Adrenal gland (tissue), 12 donors: Measurements from ENCODE around the gene CXCL6. TPM values are rescaled to one million over a fixed set of nuclear protein-coding genes. Genes with fewer than 3 reads are reported as not detected.

Experiments
- DNase-seq, 7 donors: peaks; one replicate each; pipeline ENCODE4 v3.0.0-alpha.2; 2019 to 2020
- H3K27ac ChIP-seq, 5 donors: fragments of 200-600 bp; sonication (generic) in 4 of 5; 1 replicate in 3 of 5; 2 replicates in 2 of 5; pipeline versions ENCODE4 v1.5.1 to v1.8.0; 2016 to 2020; ENCODE audit warnings: mild to moderate bottlenecking in 1 of 5
- H3K27me3 ChIP-seq: fragments of 200-600 bp; 2 replicates; pipeline ENCODE4 v1.8.0; 2021
- H3K36me3 ChIP-seq, 2 donors: fragments of 200-600 bp; replicated peaks in 1 of 2; 1 replicate in 1 of 2; 2 replicates in 1 of 2; pipeline versions ENCODE4 v1.5.1 to v1.8.0; 2018 to 2022
- H3K4me1 ChIP-seq, 2 donors: fragments of 200-600 bp; replicated peaks in 1 of 2; 1 replicate in 1 of 2; 2 replicates in 1 of 2; pipeline versions ENCODE4 v1.5.1 to v1.8.0; 2018 to 2021
- H3K4me3 ChIP-seq, 4 donors: fragments of 200-600 bp; sonication (generic) in 3 of 4; one replicate each; pipeline ENCODE4 v1.5.1; 2016 to 2018
- H3K9me3 ChIP-seq, 3 donors: fragments of 200-600 bp; sonication (generic) in 1 of 3; replicated peaks in 1 of 3; 1 replicate in 2 of 3; 2 replicates in 1 of 3; pipeline versions ENCODE4 v1.5.1 to v1.8.0; 2016 to 2021
- CTCF ChIP-seq, 6 experiments: fragments of 450-650 bp in 4 of 6; fragments of 200-600 bp in 2 of 6; sonication (generic) in 1 of 6; IDR thresholded peaks; 1 replicate in 5 of 6; 2 replicates in 1 of 6; pipeline versions ENCODE4 v1.5.1 to v1.8.0; 2016 to 2021; ENCODE audit warnings: antibody characterized with exemption in 6 of 6, mild to moderate bottlenecking in 2 of 6, moderate library complexity in 1 of 6
- POLR2A ChIP-seq, 2 donors: fragments of 450-650 bp; IDR thresholded peaks; one replicate each; pipeline ENCODE4 v1.6.1; 2017; ENCODE audit warnings: antibody characterized with exemption in 2 of 2, mild to moderate bottlenecking in 2 of 2, moderate library complexity in 1 of 2
- WGBS, 4 donors: extraction: QIAGEN DNeasy Blood & Tissue Kit in 2 of 4; methylation state at CpG; one replicate each; pipeline versions ENCODE4 v1.1.5 to v1.1.7; 2013 to 2017; 5-methylcytosine and 5-hydroxymethylcytosine counted together
- intact Hi-C, 2 donors: fragments of 100-400 bp; cut with DNase I; formaldehyde crosslinking; loops; one replicate each; pipeline versions ENCODE4 v1.14.1 to v1.15.0; 2022 to 2023
- polyA plus RNA-seq, 3 donors: library from polyadenylated mRNA; stranded (reverse); fragments of 200-250 nt in 2 of 3; fragments of 350-450 nt in 1 of 3; fragmentation: Illumina TruSeq in 1 of 3; extraction: RNeasy Lipid Tissue Mini Kit (QIAGEN cat#74804) in 1 of 3; gene quantifications; one replicate each; pipeline ENCODE4 v1.2.3, GENCODE V29; 2013 to 2014
- total RNA-seq, 9 donors: library from RNA; depleted of rRNA in 4 of 9; stranded (reverse); fragments of >200 nt in 4 of 9; fragments of 120-200 nt in 1 of 9; fragmentation: NEBNext Ultra II Directional in 1 of 9; extraction: Animal tissue kit (Norgen Biotek cat#: 25700) in 1 of 9; gene quantifications; one replicate each; pipeline versions ENCODE4 v1.1.0 to v1.2.4, GENCODE V29; 2013 to 2023
- donor health status: healthy with polysubstance abuse.
- donor health status: Bipolar disorder and iron deficiency.
- donor health status: DM: yes; HTN: yes; CAD: no.
- donor health status: DM: no; HTN: no; CAD: no.
- donor health status: DM: no; HTN: no; CAD: no.
- donor health status: DM: yes; HTN: yes; CAD: no.

The CXCL6 gene
- total and polyA plus RNA-seq, 12 donors, result 0.07 to 0.41 (median 0.16) TPM; not detected in 8

GRCh38 chr4:73828956-73829355 lies 7.5 kb upstream of the CXCL6 start:
- TF ChIP-seq POLR2A (IDR thresholded peaks at IDR 0.05) (no peak), CTCF (IDR thresholded peaks at IDR 0.05) (no peak)
- no peaks in the 10 kb centered on the region for H3K36me3 ChIP-seq
- H3K4me1 ChIP-seq, result no peaks in the 10 kb centered on the region
- H3K4me3 ChIP-seq, result no peak overlapping the region
- no peak for DNase-seq
- WGBS, 4 donors, result 51 to 59% (median 55%) methylated on average over 3 of the region's 3 CpGs
- intact Hi-C loops, result no loop called here
- H3K9me3 ChIP-seq, result no peaks in the 10 kb centered on the region
- H3K27ac ChIP-seq, result no peak overlapping the region
- H3K27me3 ChIP-seq, result no peaks in the 10 kb centered on the region

GRCh38 chr4:73831569-73831968 lies 4.9 kb upstream of the CXCL6 start:
- whole genome bisulfite sequencing, 4 donors, result 58 to 70% (median 65%) methylated on average over 2 of the region's 2 CpGs
- intact Hi-C loops, result no loop called here
- DNase-seq, result no peak
- Histone ChIP-seq H3K4me1 (no peaks in the 10 kb centered on the region), H3K27me3 (peaks cover under 1% of the 10 kb centered on the region), H3K4me3 (no peak overlapping the region), H3K27ac (no peak overlapping the region), H3K36me3 (no peaks in the 10 kb centered on the region), H3K9me3 (no peaks in the 10 kb centered on the region)
- TF ChIP-seq CTCF (IDR thresholded peaks at IDR 0.05) (no peak), POLR2A (IDR thresholded peaks at IDR 0.05) (no peak)

- no peaks in the 10 kb centered on the region for H3K4me1 ChIP-seq
- peaks cover 7% of the 10 kb centered on the region for H3K27me3 ChIP-seq
- DNase-seq, result no peak
- H3K9me3 ChIP-seq, result no peaks in the 10 kb centered on the region
- H3K36me3 ChIP-seq, result no peaks in the 10 kb centered on the region
- H3K4me3 ChIP-seq, result no peak overlapping the region
- TF ChIP-seq CTCF (IDR thresholded peaks at IDR 0.05) (no peak), POLR2A (IDR thresholded peaks at IDR 0.05) (no peak)
- 76 to 85% (median 82%) methylated on average over 1 of the region's 1 CpG for WGBS, 4 donors
- intact Hi-C loops, result no loop called here
- no peak overlapping the region for H3K27ac ChIP-seq
Measured at GRCh38 chr4:73832651-73833237, 3.7 kb upstream of the CXCL6 start.

- H3K27ac ChIP-seq, result no peak overlapping the region
- TF ChIP-seq CTCF (IDR thresholded peaks at IDR 0.05), result no peak
- no peak for TF ChIP-seq POLR2A (IDR thresholded peaks at IDR 0.05)
- no peaks in the 10 kb centered on the region for H3K9me3 ChIP-seq
- 74 to 82% (median 76%) methylated on average over 5 of the region's 5 CpGs for WGBS, 4 donors
- peaks cover 24% of the 10 kb centered on the region for H3K27me3 ChIP-seq
- intact Hi-C loops, result no loop called here
- H3K36me3 ChIP-seq, result no peaks in the 10 kb centered on the region
- DNase-seq, result no peak
- H3K4me1 ChIP-seq, result no peaks in the 10 kb centered on the region
- no peak overlapping the region for H3K4me3 ChIP-seq
Measured at GRCh38 chr4:73839071-73839470, 2.6 kb downstream of the CXCL6 start.
